Activated T-cell treated with anti-CD3 and anti-CD28 coated beads, Interleukin-2, amount 50 U/mL, for 4 hours (primary cell): ENCODE measurements around the gene PAX6. TPM values are rescaled to one million over a fixed set of nuclear protein-coding genes. Genes with fewer than 3 reads are reported as not detected.

ENCODE experiments used
- ATAC-seq, 2 donors: fragments of 200-7000 bp; cut with Tn5 transposase; one replicate each; pipeline ENCODE4 v1.10.0; 2021
- DNase-seq: peaks from one replicate; pipeline ENCODE4 v3.0.0-alpha.2; 2020
- H3K27me3 Mint-ChIP-seq: one replicate; pipeline ENCODE4 v1.8.0; 2021; ENCODE audit warnings: low read depth, mixed read lengths
- H3K36me3 Mint-ChIP-seq: one replicate; pipeline ENCODE4 v1.8.0; 2022; ENCODE audit warnings: mixed read lengths; ENCODE audit not compliant: insufficient read depth
- H3K4me1 Mint-ChIP-seq: one replicate; pipeline ENCODE4 v1.8.0; 2021; ENCODE audit warnings: low read depth, mixed read lengths
- H3K4me3 Mint-ChIP-seq: one replicate; pipeline ENCODE4 v1.8.0; 2021; ENCODE audit warnings: mild to moderate bottlenecking, moderate library complexity, mixed read lengths
- H3K9me3 Mint-ChIP-seq: one replicate; pipeline ENCODE4 v1.8.0; 2021; ENCODE audit warnings: mixed read lengths
- total RNA-seq, 3 donors: library from RNA; stranded (reverse); gene quantifications; one replicate each; pipeline ENCODE4 v1.2.1, GENCODE V29; 2021

PAX6 gene
- total RNA-seq, 3 donors from 2014 or later: not detected

DNA sequence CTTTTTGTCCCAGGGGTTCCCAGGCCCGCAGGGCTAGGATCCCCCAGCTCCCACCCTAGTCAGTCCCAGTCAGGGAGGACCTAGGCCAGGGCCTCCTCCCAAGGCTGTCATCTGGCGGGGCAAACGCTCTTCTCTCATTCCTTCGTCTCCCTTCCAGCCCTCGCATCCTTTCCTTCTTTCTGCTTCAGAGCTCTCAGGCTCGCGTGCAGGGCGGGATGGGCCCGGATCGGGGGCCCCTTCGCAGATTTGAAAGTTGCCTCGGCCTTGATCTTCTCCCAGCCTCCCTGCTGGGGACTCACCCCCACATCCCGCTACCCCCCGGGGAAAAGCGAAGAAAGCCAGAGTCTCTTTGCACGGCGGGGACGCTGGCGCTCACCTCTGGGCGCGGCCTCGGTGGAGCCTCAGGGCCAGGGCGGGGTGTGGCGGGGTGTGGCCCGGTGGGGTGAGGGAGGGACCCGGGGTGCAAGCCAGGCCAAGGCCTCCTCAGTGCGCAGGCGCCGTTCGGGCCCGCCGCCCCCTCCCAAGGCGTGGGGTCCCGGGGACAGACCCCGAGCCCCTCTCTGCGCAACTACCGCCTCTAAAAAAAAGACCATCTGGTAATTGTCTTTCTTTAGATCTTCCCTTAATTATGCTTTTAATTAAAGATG, 14.8 kb upstream of the PAX6 start:
- ATAC-seq (no peak), DNase-seq (no peak)
- Mint-ChIP-seq H3K9me3 (peaks cover 3% of the 10 kb centered on the region), H3K4me3 (no peak overlapping the region), H3K4me1 (peaks cover 14% of the 10 kb centered on the region), H3K27me3 (peaks cover 86% of the 10 kb centered on the region), H3K36me3 (peaks cover 3% of the 10 kb centered on the region)

DNA sequence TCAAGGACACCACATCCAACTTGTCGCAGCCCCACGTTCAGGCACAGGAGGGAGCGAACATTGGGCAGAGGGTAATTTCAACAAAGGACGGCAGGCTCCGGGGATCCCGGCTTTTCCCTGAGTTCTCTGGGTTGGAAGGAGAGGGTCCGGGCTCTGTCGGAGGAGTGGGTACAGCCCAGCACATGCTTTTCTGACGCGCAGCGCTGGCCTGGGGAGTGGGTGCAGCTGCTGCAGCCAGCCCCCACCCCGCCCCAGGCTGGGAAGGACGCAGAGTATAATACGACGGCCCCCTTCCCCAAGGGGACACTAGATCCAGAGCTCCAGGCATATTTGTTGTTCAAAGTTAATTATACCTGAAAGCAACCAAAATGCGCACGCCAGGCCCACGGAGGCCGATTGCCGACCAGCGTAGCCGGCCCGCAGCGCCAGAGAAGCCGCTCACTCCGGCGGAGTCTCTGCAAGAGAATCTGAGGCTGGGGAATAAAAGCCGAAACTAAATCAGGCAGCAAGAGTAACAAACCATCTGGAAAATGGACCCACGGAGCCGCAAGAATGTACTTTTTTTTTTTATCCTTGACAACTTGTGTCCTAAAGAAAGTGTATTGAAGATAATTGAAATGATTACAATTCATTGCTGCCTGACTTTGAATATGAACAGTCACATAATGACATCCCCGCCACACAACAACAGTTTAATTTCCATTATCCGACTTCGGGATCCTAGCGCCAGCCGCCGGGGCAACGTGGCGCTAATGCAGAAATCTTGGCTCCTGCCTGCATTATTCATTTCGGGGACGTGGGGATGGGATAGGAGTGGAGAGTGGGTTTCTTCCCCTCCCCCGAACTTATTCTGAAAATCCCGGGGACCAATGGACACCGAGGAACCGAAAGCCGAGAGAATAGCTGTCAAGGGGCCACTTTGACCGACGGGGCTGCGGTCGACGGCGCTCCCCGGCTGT, 14.0 kb upstream of the PAX6 start:
- H3K36me3 Mint-ChIP-seq: peaks cover 3% of the 10 kb centered on the region
- no peak overlapping the region for H3K4me3 Mint-ChIP-seq

DNA sequence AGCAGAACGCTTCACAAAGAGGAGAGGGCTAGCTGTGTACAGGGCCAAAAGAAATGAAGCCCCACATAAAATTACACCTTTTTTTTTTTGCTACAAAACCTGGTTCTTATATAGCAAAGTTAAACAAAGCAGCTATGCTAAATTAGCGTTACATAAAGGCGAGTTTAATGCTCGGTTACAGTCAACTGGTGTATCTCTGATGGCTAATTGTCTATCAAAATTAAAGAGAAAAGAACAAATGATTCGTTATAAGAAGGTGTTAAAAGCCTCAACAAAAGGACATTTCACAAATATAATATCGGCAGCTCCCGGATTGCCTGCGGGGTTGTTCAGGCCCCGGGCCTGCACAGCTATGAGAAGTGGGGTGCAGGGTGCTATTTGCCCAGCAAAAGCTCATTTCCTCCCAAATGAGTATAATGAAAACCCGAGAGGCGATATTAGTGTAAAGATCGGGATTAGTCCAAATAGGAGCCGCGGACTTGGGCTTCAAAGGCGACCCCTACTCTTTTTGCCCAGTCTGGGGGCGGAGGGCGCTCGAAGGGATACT, 13.3 kb upstream of the PAX6 start:
- Mint-ChIP-seq H3K4me1 (peaks cover 14% of the 10 kb centered on the region), H3K9me3 (peaks cover 3% of the 10 kb centered on the region), H3K4me3 (no peak overlapping the region), H3K36me3 (peaks cover 3% of the 10 kb centered on the region), H3K27me3 (peaks cover 90% of the 10 kb centered on the region)
- ATAC-seq: no peak
- no peak for DNase-seq

More for the DNA sequence above, 14.0 kb upstream of the PAX6 start:
- ATAC-seq (no peak), DNase-seq (no peak)
- H3K4me1 Mint-ChIP-seq: peaks cover 14% of the 10 kb centered on the region
- peaks cover 3% of the 10 kb centered on the region for H3K9me3 Mint-ChIP-seq
- peaks cover 89% of the 10 kb centered on the region for H3K27me3 Mint-ChIP-seq

DNA sequence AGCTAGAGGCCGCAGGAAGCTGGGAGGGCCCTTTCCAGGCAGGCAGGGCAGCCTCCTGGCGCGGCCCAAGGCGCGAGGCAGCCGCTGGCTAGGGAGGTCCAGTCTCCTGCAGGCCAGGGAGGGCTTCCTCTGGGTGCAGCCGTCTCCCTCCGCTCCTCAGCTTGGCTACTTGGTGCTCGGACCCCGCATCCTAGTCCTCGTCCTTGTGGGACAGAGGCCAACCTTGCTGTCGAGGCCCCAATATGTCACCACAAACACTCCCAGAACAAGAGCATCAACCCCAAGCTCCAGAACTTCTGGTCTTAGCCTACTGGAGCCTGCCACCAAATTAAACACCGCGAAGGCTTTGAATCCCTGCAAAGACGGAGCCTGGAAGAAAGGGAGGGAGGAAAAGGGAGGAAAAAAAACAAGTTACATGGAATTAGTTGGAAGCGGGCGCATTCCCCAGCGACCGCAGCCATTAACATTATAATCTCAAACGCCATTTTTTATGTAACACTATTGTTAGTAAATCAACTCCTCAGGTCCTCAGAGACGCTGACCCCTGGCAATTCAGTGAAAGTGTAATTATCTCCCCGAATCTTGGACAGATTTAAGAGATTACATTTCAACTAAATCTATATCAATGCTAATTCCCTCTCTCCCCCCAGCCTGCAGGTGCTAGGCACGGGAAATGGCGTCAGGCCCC, 12.7 kb upstream of the PAX6 start:
- Mint-ChIP-seq H3K36me3 (peaks cover 3% of the 10 kb centered on the region), H3K9me3 (peaks cover 3% of the 10 kb centered on the region), H3K4me1 (peaks cover 14% of the 10 kb centered on the region), H3K4me3 (no peak overlapping the region), H3K27me3 (peaks cover 90% of the 10 kb centered on the region)
- DNase-seq: no peak
- ATAC-seq: no peak

DNA sequence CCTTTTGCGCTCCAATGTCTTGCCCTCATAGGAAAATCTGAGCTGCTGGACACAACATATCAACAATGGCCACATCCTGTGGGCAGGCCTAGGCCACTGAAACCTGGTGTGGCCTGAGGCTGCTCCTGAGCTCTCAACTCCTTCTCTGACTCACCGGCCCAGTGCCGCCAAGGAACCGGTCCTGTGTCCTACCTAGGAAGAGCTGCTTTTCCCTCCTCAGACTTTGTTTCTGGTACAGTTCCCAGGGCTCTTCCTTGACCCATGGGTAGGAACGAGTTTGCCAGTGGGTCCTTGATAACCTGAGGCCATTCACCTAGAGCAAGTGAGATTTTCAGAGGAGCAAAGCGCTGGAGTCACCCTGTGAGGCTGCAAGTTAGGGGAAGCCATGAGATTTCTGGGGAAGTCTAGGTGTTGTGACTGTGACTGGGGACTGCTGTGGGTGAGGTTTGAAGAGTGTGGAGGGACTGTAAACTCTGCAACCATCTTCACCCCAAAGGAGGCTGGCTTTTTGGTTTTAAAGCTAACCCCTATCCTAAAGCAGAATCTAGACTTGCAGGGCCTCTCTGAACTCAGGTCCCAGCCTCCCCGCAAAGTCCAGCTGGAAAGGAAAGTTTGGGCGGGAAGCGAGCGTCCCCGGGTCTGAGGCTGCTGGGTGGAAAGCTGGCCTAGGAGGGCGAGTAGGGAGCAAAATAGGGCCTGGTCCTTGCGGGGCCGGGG, 12.0 kb upstream of the PAX6 start:
- ATAC-seq (no peak), DNase-seq (no peak)
- Mint-ChIP-seq H3K9me3 (peaks cover 3% of the 10 kb centered on the region), H3K36me3 (peaks cover 3% of the 10 kb centered on the region), H3K4me3 (no peak overlapping the region), H3K4me1 (peaks cover 15% of the 10 kb centered on the region), H3K27me3 (peaks cover 91% of the 10 kb centered on the region)

DNA sequence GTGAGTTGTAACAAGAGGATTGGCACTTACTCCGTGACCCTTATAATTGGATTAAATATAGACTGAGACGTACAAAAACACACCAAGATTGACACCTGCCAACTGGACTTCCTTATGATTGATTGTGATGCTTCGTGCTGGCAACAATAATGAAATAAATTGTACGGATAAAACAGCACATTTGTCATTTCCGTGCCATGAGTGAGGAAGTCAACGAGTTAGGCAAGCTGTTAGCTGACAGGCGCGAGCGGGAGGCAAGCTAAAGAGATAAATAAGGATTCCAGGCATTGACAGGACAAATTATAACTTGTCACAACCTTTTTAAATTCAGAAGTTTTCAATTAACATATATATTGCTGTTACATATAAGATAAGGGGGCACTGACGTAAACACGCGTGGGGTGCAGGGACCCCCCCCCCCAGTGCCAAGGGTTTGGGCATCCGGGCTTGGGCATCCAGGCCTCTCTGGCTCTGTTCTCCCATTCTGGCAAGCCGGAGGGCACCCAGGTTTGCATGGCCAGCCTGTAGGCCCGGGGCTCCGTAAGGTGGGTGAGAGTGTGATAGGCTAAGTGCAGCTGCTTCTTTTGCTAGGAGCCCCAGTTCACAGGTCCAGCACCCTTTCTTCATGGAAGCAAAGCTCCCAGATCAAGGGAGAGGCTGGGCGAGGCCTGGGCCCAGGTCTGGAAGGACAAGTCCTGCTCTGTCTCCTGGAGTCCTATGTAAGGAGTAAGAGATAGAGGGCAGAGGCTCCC, 11.2 kb upstream of the PAX6 start:
- peaks cover 3% of the 10 kb centered on the region for H3K9me3 Mint-ChIP-seq
- H3K4me3 Mint-ChIP-seq: no peak overlapping the region
- ATAC-seq (no peak), DNase-seq (no peak)
- H3K27me3 Mint-ChIP-seq: peaks cover 85% of the 10 kb centered on the region
- H3K4me1 Mint-ChIP-seq: peaks cover 11% of the 10 kb centered on the region
- H3K36me3 Mint-ChIP-seq: peaks cover 3% of the 10 kb centered on the region

DNA sequence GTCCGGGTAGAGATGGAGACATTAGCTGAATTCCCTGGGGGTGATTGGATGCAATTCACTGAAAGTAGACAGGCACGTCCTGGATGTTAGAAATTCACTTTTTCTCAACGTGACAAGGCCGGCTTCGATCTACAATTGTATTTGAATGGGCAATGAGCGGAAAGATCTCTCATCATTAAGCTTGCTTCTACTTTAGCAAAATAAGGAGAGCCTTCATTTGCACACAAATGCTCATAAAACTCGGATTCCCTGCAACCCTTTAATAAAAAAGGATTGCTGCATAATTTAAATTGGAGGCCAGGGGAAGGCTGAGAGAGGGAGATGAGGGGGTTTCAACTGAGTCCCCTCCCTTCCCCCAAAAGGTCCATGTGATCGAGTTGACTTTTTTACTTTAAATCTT, 10.6 kb upstream of the PAX6 start:
- peaks cover 3% of the 10 kb centered on the region for H3K9me3 Mint-ChIP-seq
- DNase-seq: no peak

DNA sequence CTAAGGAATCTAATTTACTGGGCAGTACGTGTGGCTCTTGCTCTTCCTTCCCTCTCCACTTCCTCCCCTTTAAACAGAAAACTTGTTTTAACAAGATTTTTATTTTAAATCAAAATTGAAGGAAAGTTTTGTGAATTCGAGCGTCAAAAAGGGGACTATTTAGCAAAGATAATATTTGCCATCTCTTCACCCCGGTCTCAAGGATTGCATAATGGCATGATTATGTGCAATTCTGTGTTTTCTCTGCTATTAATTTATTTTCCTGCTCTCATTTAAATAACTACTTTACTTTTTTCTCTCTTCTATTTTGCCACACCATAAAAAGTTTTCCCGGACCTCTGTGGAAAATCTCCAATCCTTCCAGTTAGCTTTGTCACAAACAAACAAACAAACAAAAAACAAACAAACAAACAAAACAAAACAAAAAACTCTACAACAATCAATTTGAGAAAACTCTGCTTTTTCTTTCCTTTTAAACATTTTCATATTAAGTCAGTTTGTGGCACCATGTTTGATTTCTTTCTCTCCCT, 10.2 kb upstream of the PAX6 start:
- H3K4me1 Mint-ChIP-seq: peaks cover 12% of the 10 kb centered on the region
- no peak for DNase-seq
- H3K36me3 Mint-ChIP-seq: peaks cover 3% of the 10 kb centered on the region
- ATAC-seq: no peak
- H3K9me3 Mint-ChIP-seq: peaks cover 3% of the 10 kb centered on the region
- H3K4me3 Mint-ChIP-seq: no peak overlapping the region
- peaks cover 84% of the 10 kb centered on the region for H3K27me3 Mint-ChIP-seq

More for the DNA sequence above, 10.6 kb upstream of the PAX6 start:
- ATAC-seq: no peak
- H3K4me3 Mint-ChIP-seq: no peak overlapping the region
- H3K27me3 Mint-ChIP-seq: peaks cover 86% of the 10 kb centered on the region
- peaks cover 13% of the 10 kb centered on the region for H3K4me1 Mint-ChIP-seq
- peaks cover 3% of the 10 kb centered on the region for H3K36me3 Mint-ChIP-seq

DNA sequence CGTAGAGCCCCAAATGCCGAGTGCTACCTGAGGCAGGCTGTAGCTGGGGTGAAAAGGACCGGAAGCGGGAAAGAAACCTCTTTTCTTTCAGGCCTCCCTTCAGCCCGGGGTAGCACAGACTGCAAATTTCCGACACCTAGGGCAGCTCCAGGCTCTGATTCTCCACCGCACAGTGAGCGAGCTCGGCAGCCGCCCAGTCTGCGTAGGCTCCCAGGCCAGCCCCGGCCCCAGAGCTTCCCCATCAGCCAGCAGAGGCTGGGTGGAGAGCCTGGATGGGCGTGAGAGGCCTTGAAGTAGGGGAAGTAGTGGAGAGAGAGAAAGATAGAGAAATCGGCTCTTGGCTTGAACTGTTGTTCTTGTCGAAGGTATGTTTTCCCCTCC, 9.3 kb upstream of the PAX6 start:
- ATAC-seq (no peak), DNase-seq (no peak)
- Mint-ChIP-seq H3K9me3 (peaks cover 3% of the 10 kb centered on the region), H3K4me3 (no peak overlapping the region), H3K36me3 (peaks cover 3% of the 10 kb centered on the region), H3K4me1 (peaks cover 15% of the 10 kb centered on the region), H3K27me3 (peaks cover 81% of the 10 kb centered on the region)

DNA sequence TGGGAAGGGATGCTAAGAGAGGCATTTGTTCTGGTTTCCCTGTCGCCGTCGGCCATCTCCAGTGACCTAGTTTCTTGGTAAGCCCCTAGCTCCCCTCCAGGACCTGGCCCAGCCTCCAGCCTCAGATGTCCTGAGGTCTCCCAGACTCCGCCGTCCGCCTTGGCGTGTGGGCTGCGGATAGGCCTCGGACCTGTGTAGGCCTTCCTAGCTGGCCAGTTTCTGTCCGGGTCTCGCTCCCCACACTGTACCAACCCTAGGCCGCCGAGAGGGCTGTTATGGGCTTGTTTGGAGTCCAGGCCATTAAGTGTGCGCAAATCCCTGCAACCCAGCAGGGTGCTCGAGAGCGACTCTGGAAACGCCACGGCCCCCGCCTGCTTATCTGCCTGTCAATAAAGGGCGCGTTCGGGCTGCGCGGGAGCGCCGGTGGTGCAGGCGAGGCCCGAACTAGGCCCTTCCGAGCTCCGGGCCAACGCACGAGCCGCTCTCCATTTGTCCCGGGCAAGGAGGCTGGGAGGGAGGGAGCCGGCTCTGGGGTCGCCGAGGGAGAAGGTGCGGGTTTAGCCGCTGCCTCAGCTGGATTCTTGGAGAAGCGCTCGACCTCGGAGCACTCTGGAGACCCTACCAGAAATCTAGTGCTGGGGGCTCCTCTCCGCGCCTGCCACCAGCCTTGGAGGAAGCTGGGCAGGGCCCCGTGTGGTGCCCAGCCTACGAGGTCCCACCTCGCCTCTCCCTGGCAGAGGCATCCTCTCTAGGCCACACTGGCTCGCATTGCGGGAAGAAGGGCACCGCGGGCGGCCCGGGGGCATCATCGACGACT, 8.7 kb upstream of the PAX6 start:
- Mint-ChIP-seq H3K4me1 (peaks cover 21% of the 10 kb centered on the region), H3K27me3 (peaks cover 81% of the 10 kb centered on the region), H3K9me3 (peaks cover 3% of the 10 kb centered on the region), H3K4me3 (no peak overlapping the region), H3K36me3 (peaks cover 3% of the 10 kb centered on the region)
- DNase-seq: no peak
- no peak for ATAC-seq

DNA sequence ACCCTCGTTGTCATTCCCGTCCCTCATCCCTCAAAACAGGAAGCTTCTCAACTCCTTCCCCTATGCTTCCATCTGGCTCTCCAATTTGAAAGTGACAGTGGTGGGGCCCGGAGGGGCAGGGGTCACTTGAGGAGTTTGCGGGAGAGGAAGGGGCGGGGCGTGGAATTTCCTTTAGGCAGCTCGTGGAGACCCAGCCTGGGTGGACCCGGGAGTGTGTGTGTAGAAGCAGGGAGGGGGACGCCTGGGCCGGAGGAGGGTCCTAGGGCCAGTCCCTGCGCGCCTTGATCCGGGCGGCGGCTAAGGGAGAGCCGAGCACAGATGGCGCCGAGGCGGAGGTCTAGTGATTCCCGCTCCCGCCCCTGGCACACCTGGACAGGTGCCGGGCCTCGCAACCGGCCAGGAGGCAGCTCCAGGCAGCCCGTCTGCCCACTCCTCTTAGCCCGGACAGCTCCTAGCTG, 7.8 kb upstream of the PAX6 start:
- peaks cover 27% of the 10 kb centered on the region for H3K4me1 Mint-ChIP-seq
- H3K36me3 Mint-ChIP-seq: peaks cover 3% of the 10 kb centered on the region
- ATAC-seq: no peak
- DNase-seq: no peak
- no peak overlapping the region for H3K4me3 Mint-ChIP-seq
- peaks cover 79% of the 10 kb centered on the region for H3K27me3 Mint-ChIP-seq
- H3K9me3 Mint-ChIP-seq: peaks cover 3% of the 10 kb centered on the region

DNA sequence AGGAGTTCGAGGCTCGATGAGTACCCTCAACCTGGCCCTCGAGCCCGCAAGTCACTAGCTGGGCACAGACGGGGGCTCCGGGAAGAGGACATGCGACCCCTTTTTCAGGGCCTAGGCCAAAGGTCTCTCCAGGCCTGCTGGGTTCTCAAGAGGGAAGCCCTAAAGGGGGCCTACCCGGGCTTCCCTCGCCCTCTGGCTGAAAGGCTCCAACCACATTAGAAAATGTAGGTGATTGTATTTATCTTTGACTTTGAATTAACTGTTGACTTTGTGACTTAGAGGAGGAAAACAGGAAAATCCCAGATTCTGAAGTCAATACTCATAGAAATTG, 7.3 kb upstream of the PAX6 start:
- Mint-ChIP-seq H3K27me3 (peaks cover 79% of the 10 kb centered on the region), H3K4me3 (no peak overlapping the region), H3K4me1 (peaks cover 31% of the 10 kb centered on the region), H3K36me3 (peaks cover 3% of the 10 kb centered on the region), H3K9me3 (peaks cover 3% of the 10 kb centered on the region)
- DNase-seq (no peak), ATAC-seq (no peak)
